ENCODE measurements around the gene SPDYA.
"Not testable (repeated sequence)": the region's sequence is repeated elsewhere in the genome, so short reads cannot be mapped to it uniquely, and the experiment has no call there.

Gene SPDYA

DNA sequence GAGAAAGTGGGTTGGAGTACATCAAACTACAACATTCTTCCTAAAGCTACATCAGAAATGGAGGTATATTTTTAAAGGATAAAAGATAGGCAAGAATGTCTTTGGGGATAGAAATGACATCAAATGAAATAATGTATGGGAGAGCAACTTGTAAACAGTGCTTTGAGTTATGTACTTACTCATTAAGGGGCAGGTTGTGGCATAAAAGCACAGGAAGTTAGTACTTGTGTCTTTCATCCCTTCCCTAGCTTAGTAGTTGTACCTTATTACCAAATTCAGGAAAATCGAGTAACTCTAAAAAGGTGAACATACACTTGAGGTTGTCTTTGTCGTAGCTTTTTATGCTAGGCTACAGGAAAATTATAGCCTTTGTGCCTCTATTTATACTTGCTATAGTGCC, 30.1 kb upstream of the SPDYA start:
- Histone ChIP-seq H3K36me3 (ENCODE audit: control insufficient read depth, low read depth, low read length) (peaks cover 75% of the 10 kb centered on the region), H3K27ac (ENCODE audit: low read length) (no peak overlapping the region), H3K9ac (ENCODE audit: low read length) (no peak overlapping the region), H3K4me3 (ENCODE audit: low read length) (no peak overlapping the region), H3K4me1 (ENCODE audit: control insufficient read depth, low read depth, low read length) (no peaks in the 10 kb centered on the region), H3K9me3 (ENCODE audit: control insufficient read depth, low read depth, low read length) (no peaks in the 10 kb centered on the region), H3K27me3 (ENCODE audit: control insufficient read depth, insufficient read depth, low read length) (no peaks in the 10 kb centered on the region)

- no peak overlapping the region for H3K9ac ChIP-seq (ENCODE audit: low read length)
- H3K36me3 ChIP-seq (ENCODE audit: control insufficient read depth, low read depth, low read length): peaks cover 77% of the 10 kb centered on the region
- no peaks in the 10 kb centered on the region for H3K4me1 ChIP-seq (ENCODE audit: control insufficient read depth, low read depth, low read length)
- H3K27me3 ChIP-seq (ENCODE audit: control insufficient read depth, insufficient read depth, low read length): no peaks in the 10 kb centered on the region
- no peak overlapping the region for H3K4me3 ChIP-seq (ENCODE audit: low read length)
- no peaks in the 10 kb centered on the region for H3K9me3 ChIP-seq (ENCODE audit: control insufficient read depth, low read depth, low read length)
- no peak overlapping the region for H3K27ac ChIP-seq (ENCODE audit: low read length)
Observed at GRCh38 chr2:28782423-28782822, 28.2 kb upstream of the SPDYA start.

DNA sequence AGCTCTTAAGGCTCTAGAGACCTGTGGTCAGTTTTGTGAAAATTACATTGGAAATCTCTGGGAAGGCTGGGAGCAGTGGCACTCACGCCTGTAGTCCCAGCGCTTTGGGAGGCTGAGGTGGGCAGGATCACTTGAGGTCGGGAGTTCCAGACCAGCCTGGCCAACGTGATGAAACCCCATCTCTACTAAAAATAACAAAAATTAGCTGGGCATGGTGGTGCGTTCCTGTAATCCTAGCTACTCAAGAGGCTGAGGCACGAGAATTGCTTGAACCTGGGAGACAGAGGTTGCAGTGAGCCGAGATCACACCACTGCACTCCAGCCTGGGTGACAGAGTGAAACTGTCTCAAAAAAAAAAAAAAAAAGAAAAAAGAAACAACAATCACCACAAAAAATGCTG, 26.1 kb upstream of the SPDYA start:
- H3K9me3 ChIP-seq (ENCODE audit: control insufficient read depth, low read depth, low read length); H3K27ac ChIP-seq (ENCODE audit: low read length); H3K4me3 ChIP-seq (ENCODE audit: low read length); H3K27me3 ChIP-seq (ENCODE audit: control insufficient read depth, insufficient read depth, low read length); H3K4me1 ChIP-seq (ENCODE audit: control insufficient read depth, low read depth, low read length); H3K9ac ChIP-seq (ENCODE audit: low read length): not testable (repeated sequence)
- peaks cover 76% of the 10 kb centered on the region for H3K36me3 ChIP-seq (ENCODE audit: control insufficient read depth, low read depth, low read length)

- no peak overlapping the region for H3K4me3 ChIP-seq (ENCODE audit: low read length)
- no peak overlapping the region for H3K9ac ChIP-seq (ENCODE audit: low read length)
- H3K4me1 ChIP-seq (ENCODE audit: control insufficient read depth, low read depth, low read length): no peaks in the 10 kb centered on the region
- H3K9me3 ChIP-seq (ENCODE audit: control insufficient read depth, low read depth, low read length): no peaks in the 10 kb centered on the region
- no peak overlapping the region for H3K27ac ChIP-seq (ENCODE audit: low read length)
- no peaks in the 10 kb centered on the region for H3K27me3 ChIP-seq (ENCODE audit: control insufficient read depth, insufficient read depth, low read length)
- H3K36me3 ChIP-seq (ENCODE audit: control insufficient read depth, low read depth, low read length): peaks cover 51% of the 10 kb centered on the region
Observed at GRCh38 chr2:28796620-28797019, 14.0 kb upstream of the SPDYA start.

DNA sequence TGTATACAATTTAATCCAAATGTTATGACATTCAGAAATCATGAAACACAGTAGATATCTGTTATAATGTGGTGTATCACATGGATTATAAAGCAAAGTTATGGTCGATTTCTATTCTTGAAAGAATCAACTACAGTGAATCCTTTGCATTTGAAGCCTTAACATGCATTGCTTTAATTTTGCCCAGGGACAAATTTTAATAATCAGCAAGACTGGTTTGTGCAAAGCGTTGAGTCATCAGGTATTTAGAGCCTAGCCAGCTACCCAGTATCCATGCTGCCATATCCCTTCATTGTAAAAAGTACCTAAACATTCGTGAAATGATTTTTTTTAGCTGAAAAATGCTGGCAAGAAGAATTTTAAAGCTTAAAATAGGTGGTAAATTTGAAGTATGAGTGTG, 8.9 kb upstream of the SPDYA start:
- Histone ChIP-seq H3K4me3 (ENCODE audit: low read length) (no peak overlapping the region), H3K9me3 (ENCODE audit: control insufficient read depth, low read depth, low read length) (no peaks in the 10 kb centered on the region), H3K4me1 (ENCODE audit: control insufficient read depth, low read depth, low read length) (no peaks in the 10 kb centered on the region), H3K27ac (ENCODE audit: low read length) (no peak overlapping the region), H3K36me3 (ENCODE audit: control insufficient read depth, low read depth, low read length) (peaks cover 31% of the 10 kb centered on the region), H3K27me3 (ENCODE audit: control insufficient read depth, insufficient read depth, low read length) (no peaks in the 10 kb centered on the region), H3K9ac (ENCODE audit: low read length) (no peak overlapping the region)

- Histone ChIP-seq H3K9me3 (ENCODE audit: control insufficient read depth, low read depth, low read length) (no peaks in the 10 kb centered on the region), H3K27ac (ENCODE audit: low read length) (no peak overlapping the region), H3K4me1 (ENCODE audit: control insufficient read depth, low read depth, low read length) (no peaks in the 10 kb centered on the region), H3K4me3 (ENCODE audit: low read length) (no peak overlapping the region), H3K27me3 (ENCODE audit: control insufficient read depth, insufficient read depth, low read length) (no peaks in the 10 kb centered on the region), H3K36me3 (ENCODE audit: control insufficient read depth, low read depth, low read length) (peaks cover 30% of the 10 kb centered on the region), H3K9ac (ENCODE audit: low read length) (no peak overlapping the region)
Observed at GRCh38 chr2:28802975-28803429, 7.6 kb upstream of the SPDYA start.

DNA sequence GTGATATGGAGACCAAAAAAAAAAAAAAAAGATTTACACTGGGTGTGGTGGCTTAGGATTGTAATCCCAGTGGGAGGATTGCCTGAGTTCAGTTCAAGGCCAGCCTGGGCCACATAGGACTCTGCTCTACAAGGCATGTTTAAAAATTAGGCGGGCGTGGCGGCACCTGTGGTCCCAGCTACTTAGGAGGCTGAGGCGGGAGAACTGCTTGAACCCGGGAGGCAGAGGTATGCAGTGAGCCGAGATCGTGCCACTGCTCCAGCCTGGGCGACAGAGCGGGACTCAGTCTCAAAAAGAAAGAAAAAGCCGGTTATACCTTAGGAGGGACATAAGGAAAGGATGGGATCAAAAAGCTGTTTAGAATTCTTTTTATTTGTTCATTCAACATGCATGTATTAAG, 707 bp upstream of the SPDYA start:
- Histone ChIP-seq H3K4me3 (ENCODE audit: low read length) (peak overlapping the region; percentile 56), H3K36me3 (ENCODE audit: control insufficient read depth, low read depth, low read length) (no peaks in the 10 kb centered on the region), H3K4me1 (ENCODE audit: control insufficient read depth, low read depth, low read length) (peaks cover 5% of the 10 kb centered on the region), H3K27me3 (ENCODE audit: control insufficient read depth, insufficient read depth, low read length) (peaks cover 31% of the 10 kb centered on the region), H3K27ac (ENCODE audit: low read length) (no peak overlapping the region), H3K9ac (ENCODE audit: low read length) (peak overlapping the region; percentile 55), H3K9me3 (ENCODE audit: control insufficient read depth, low read depth, low read length) (no peaks in the 10 kb centered on the region)

DNA sequence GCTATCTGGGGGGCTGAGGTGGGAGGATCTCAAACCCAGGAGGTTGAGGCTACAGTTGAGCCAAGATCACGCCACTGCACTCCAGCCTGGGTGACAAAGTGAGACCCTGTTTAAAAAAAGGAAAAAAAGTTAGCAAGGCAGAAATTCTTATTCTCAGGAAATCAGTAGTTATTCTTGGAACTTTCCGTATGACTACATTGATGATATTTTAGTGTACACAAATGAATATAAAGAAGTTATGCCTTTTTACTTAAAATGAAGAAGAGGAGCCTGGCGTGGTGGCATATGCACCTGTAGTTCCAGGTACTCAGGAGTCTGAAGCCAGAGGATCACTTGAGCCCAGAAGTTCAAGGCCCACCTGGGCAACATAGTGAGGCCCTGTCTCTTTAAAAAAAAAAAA, 7.4 kb downstream of the SPDYA start:
- no peak overlapping the region for H3K4me3 ChIP-seq (ENCODE audit: low read length)
- no peaks in the 10 kb centered on the region for H3K27me3 ChIP-seq (ENCODE audit: control insufficient read depth, insufficient read depth, low read length)
- H3K9ac ChIP-seq (ENCODE audit: low read length): no peak overlapping the region
- H3K36me3 ChIP-seq (ENCODE audit: control insufficient read depth, low read depth, low read length): no peaks in the 10 kb centered on the region
- no peaks in the 10 kb centered on the region for H3K4me1 ChIP-seq (ENCODE audit: control insufficient read depth, low read depth, low read length)
- no peak overlapping the region for H3K27ac ChIP-seq (ENCODE audit: low read length)
- no peaks in the 10 kb centered on the region for H3K9me3 ChIP-seq (ENCODE audit: control insufficient read depth, low read depth, low read length)

DNA sequence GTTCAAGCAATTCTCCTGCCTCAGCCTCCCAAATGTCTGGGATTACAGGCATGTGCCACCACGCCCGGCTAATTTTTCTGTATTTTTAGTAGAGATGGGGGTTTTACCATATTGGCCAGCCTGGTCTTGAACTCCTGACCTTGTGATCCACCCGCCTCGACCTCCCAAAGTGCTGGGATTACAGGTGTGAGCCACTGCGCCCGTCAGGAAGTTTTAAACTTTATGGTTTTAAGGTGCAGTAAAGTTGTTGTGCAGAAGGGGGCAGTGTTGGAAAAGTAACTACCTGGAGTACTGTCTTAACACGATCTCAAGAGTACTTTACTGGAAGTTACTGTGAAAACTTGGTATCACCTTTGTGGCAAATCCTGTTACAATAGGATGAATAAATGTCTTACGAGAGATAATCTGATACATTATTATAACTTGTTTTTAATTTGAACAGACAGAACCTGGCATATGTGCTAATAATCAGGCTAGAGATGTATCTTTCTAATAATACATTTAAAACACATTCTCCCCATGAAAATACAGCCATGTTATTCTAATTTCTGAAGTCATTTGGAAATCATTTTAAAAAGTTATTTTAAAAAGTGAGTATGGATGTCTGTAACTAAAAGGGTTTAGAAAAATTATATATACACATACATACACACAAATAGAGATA, 10.8 kb downstream of the SPDYA start:
- Histone ChIP-seq H3K9me3 (ENCODE audit: control insufficient read depth, low read depth, low read length) (no peaks in the 10 kb centered on the region), H3K27ac (ENCODE audit: low read length) (no peak overlapping the region), H3K27me3 (ENCODE audit: control insufficient read depth, insufficient read depth, low read length) (no peaks in the 10 kb centered on the region), H3K36me3 (ENCODE audit: control insufficient read depth, low read depth, low read length) (no peaks in the 10 kb centered on the region), H3K4me1 (ENCODE audit: control insufficient read depth, low read depth, low read length) (no peaks in the 10 kb centered on the region), H3K4me3 (ENCODE audit: low read length) (no peak overlapping the region), H3K9ac (ENCODE audit: low read length) (no peak overlapping the region)

DNA sequence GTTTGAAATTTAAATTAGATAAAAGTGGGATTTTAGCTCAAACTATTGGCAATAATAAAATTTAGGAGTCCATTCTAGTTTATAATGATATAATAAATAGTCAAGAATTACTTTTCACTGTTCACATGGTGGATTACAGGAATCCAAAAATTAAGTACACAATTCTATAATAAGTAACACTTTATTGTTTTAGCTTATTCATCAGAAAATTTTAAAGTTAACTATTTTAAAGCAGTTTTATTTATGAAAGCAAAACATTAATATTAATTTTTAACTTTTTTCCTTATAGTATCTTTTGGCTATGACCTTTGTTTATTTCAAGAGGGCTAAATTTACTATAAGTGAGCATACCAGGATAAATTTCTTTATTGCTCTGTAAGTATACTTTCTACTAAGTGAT, 11.4 kb downstream of the SPDYA start:
- no peaks in the 10 kb centered on the region for H3K9me3 ChIP-seq (ENCODE audit: control insufficient read depth, low read depth, low read length)
- H3K4me1 ChIP-seq (ENCODE audit: control insufficient read depth, low read depth, low read length): no peaks in the 10 kb centered on the region
- H3K9ac ChIP-seq (ENCODE audit: low read length): no peak overlapping the region

DNA sequence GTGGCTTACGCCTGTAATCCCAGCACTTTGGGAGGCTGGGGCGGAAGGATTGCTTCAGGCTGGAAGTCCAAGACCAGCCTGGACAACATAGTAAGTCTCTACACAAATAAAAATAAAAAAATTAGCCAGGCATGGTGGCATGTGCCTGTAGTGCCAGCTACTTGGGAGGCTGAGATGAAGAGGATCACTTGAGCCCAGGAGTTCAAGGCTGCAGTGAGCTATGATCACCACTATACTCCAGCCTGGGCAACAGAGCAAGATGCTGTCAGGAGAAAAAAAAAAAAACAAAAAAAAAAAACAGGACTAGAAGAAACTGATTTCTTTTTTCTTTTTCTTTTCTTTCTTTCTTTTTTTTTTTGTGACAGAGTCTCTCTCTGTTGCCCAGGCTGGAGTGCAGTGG, 13.6 kb downstream of the SPDYA start:
- Histone ChIP-seq H3K9me3 (ENCODE audit: control insufficient read depth, low read depth, low read length) (no peaks in the 10 kb centered on the region), H3K9ac (ENCODE audit: low read length) (no peak overlapping the region), H3K27me3 (ENCODE audit: control insufficient read depth, insufficient read depth, low read length) (no peaks in the 10 kb centered on the region), H3K36me3 (ENCODE audit: control insufficient read depth, low read depth, low read length) (no peaks in the 10 kb centered on the region), H3K4me3 (ENCODE audit: low read length) (no peak overlapping the region), H3K4me1 (ENCODE audit: control insufficient read depth, low read depth, low read length) (no peaks in the 10 kb centered on the region), H3K27ac (ENCODE audit: low read length) (no peak overlapping the region)

More for the DNA sequence above, 11.4 kb downstream of the SPDYA start:
- Histone ChIP-seq H3K36me3 (ENCODE audit: control insufficient read depth, low read depth, low read length) (no peaks in the 10 kb centered on the region), H3K27ac (ENCODE audit: low read length) (no peak overlapping the region), H3K27me3 (ENCODE audit: control insufficient read depth, insufficient read depth, low read length) (no peaks in the 10 kb centered on the region), H3K4me3 (ENCODE audit: low read length) (no peak overlapping the region)

DNA sequence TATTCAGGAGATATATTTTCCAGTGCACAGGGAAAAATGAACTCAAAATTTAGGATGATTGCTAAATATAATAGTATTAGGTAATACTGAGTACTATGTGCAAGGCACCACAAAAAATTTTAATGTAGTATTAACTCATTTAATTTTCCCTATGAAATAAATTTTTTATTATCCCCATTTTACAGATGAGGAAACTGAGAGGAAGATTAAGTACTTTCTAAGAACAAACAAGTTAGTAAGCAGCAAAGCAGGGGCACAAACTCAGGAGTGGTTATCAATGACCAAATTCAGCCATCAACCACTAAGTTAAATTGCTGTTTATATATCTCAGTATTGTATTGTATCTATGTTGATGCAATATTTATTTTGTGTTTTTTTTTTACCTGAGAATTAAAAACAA, 14.2 kb downstream of the SPDYA start:
- Histone ChIP-seq H3K4me1 (ENCODE audit: control insufficient read depth, low read depth, low read length) (no peaks in the 10 kb centered on the region), H3K36me3 (ENCODE audit: control insufficient read depth, low read depth, low read length) (no peaks in the 10 kb centered on the region), H3K27me3 (ENCODE audit: control insufficient read depth, insufficient read depth, low read length) (no peaks in the 10 kb centered on the region), H3K4me3 (ENCODE audit: low read length) (no peak overlapping the region), H3K9ac (ENCODE audit: low read length) (no peak overlapping the region), H3K9me3 (ENCODE audit: control insufficient read depth, low read depth, low read length) (no peaks in the 10 kb centered on the region), H3K27ac (ENCODE audit: low read length) (no peak overlapping the region)

Data from iPS-18a (cell line).